Lower leg skin (tissue), 3 donors: ENCODE results near the gene CNPY1.

Experiments used
- POLR2A ChIP-seq, 2 donors: fragments of 450-650 bp; IDR thresholded peaks; one replicate each; pipeline ENCODE4 v1.6.1; 2016 to 2017; ENCODE audit warnings: antibody characterized with exemption in 2 of 2, mild to moderate bottlenecking in 1 of 2, moderate library complexity in 1 of 2
- TF ChIP-seq, protein P1 (sequence below), 3 donors: fragments of 450-650 bp; IDR thresholded peaks; one replicate each; pipeline ENCODE4 v1.5.1; 2016; ENCODE audit warnings: antibody characterized with exemption in 3 of 3, mild to moderate bottlenecking in 3 of 3, moderate library complexity in 2 of 3

DNA sequence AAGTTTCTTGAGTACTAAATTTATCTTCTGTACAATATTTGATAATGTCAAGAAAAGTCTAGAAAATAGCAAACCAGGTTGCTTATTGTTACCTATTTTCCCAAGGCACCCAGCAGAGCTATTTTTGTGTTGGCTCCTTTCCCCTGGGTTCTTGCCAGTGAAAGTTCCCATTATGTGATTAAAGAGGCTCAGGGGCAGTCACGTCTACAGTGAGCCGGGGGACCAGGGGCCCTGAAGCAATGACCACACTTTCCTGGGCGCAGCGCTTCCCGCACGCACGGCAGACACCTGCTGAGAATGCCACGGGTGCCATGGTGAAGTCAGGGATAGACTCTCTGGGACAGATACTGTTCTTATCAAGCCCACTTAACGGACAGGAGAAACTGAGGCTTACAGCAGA lies 10.4 kb upstream of the CNPY1 start:
- TF ChIP-seq POLR2A (IDR thresholded peaks at IDR 0.05) = no peak
- TF ChIP-seq, protein P1, sequence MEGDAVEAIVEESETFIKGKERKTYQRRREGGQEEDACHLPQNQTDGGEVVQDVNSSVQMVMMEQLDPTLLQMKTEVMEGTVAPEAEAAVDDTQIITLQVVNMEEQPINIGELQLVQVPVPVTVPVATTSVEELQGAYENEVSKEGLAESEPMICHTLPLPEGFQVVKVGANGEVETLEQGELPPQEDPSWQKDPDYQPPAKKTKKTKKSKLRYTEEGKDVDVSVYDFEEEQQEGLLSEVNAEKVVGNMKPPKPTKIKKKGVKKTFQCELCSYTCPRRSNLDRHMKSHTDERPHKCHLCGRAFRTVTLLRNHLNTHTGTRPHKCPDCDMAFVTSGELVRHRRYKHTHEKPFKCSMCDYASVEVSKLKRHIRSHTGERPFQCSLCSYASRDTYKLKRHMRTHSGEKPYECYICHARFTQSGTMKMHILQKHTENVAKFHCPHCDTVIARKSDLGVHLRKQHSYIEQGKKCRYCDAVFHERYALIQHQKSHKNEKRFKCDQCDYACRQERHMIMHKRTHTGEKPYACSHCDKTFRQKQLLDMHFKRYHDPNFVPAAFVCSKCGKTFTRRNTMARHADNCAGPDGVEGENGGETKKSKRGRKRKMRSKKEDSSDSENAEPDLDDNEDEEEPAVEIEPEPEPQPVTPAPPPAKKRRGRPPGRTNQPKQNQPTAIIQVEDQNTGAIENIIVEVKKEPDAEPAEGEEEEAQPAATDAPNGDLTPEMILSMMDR (IDR thresholded peaks at IDR 0.05) = no peak
